Sciatic nerve (tissue), 2 donors: ENCODE results near the gene MYOM3. TPM values are rescaled to one million over a fixed set of nuclear protein-coding genes. Genes with fewer than 3 reads are reported as not detected.

Source experiments
- ATAC-seq: fragments of 200-7000 bp; cut with Tn5 transposase; one replicate; pipeline ENCODE4 v1.9.1; 2020; ENCODE audit warnings: mild to moderate bottlenecking, moderate library complexity
- DNase-seq: peaks from one replicate; pipeline ENCODE4 v3.0.0-alpha.2; 2020; ENCODE audit warnings: low spot score
- intact Hi-C: fragments of 100-400 bp; cut with DNase I; formaldehyde crosslinking; loops from one replicate; pipeline ENCODE4 v1.14.2; 2022
- total RNA-seq: library from RNA; stranded (reverse); fragmentation: NEBNext Ultra II Directional; extraction: Animal tissue kit (Norgen Biotek cat#: 25700); gene quantifications from one replicate; pipeline ENCODE4 v1.2.1, GENCODE V29; 2021
- donor health status: DM: no; HTN: no; CAD: no.
- donor health status: DM: no; HTN: no; CAD: no.

The MYOM3 gene
- total RNA-seq, 1 donor from 2014 or later = 0.62 TPM

GRCh38 chr1:24139841-24140425, 28.0 kb upstream of the MYOM3 start:
- no peak for DNase-seq
- intact Hi-C loops = no loop called here
- no peak for ATAC-seq

- intact Hi-C loops = no loop called here
- DNase-seq = no peak
- no peak for ATAC-seq
Measured at GRCh38 chr1:24139222-24139489, 27.2 kb upstream of the MYOM3 start.

GRCh38 chr1:24138476-24139221, 26.7 kb upstream of the MYOM3 start:
- intact Hi-C loops = no loop called here
- no peak for DNase-seq

GRCh38 chr1:24136956-24137539, 25.1 kb upstream of the MYOM3 start:
- ATAC-seq = no peak
- DNase-seq = no peak
- intact Hi-C loops = no loop called here

More at GRCh38 chr1:24138476-24139221, 26.7 kb upstream of the MYOM3 start:
- ATAC-seq = no peak

GRCh38 chr1:24134376-24134775, 22.4 kb upstream of the MYOM3 start:
- ATAC-seq = no peak

GRCh38 chr1:24133819-24134218, 21.9 kb upstream of the MYOM3 start:
- ATAC-seq (no peak), DNase-seq (no peak)
- intact Hi-C loops = no loop called here

More at GRCh38 chr1:24134376-24134775, 22.4 kb upstream of the MYOM3 start:
- intact Hi-C loops = no loop called here
- no peak for DNase-seq

GRCh38 chr1:24130385-24130784, 18.4 kb upstream of the MYOM3 start:
- ATAC-seq (no peak), DNase-seq (no peak)
- intact Hi-C loops = no loop called here

- DNase-seq (no peak), ATAC-seq (no peak)
- intact Hi-C loops = no loop called here
Measured at GRCh38 chr1:24127801-24128363, 15.9 kb upstream of the MYOM3 start.

- intact Hi-C loops = no loop called here
- no peak for DNase-seq
- no peak for ATAC-seq
Measured at GRCh38 chr1:24127134-24127800, 15.3 kb upstream of the MYOM3 start.

- DNase-seq (no peak), ATAC-seq (no peak)
- intact Hi-C loops = no loop called here
Measured at GRCh38 chr1:24126672-24127023, 14.7 kb upstream of the MYOM3 start.

- intact Hi-C loops = no loop called here
- DNase-seq = no peak
- ATAC-seq = no peak
Measured at GRCh38 chr1:24126018-24126671, 14.2 kb upstream of the MYOM3 start.

- intact Hi-C loops = no loop called here
- ATAC-seq (no peak), DNase-seq (no peak)
Measured at GRCh38 chr1:24125456-24125855, 13.5 kb upstream of the MYOM3 start.

- DNase-seq (no peak), ATAC-seq (no peak)
- intact Hi-C loops = no loop called here
Measured at GRCh38 chr1:24124980-24125379, 13.0 kb upstream of the MYOM3 start.

GRCh38 chr1:24123611-24124010, 11.7 kb upstream of the MYOM3 start:
- no peak for ATAC-seq
- no peak for DNase-seq
- intact Hi-C loops = no loop called here

GRCh38 chr1:24122776-24123175, 10.8 kb upstream of the MYOM3 start:
- DNase-seq = no peak
- no peak for ATAC-seq

GRCh38 chr1:24121406-24121805, 9.5 kb upstream of the MYOM3 start:
- no peak for ATAC-seq
- no peak for DNase-seq
- intact Hi-C loops = no loop called here

More at GRCh38 chr1:24122776-24123175, 10.8 kb upstream of the MYOM3 start:
- intact Hi-C loops = no loop called here

GRCh38 chr1:24120965-24121364, 9.0 kb upstream of the MYOM3 start:
- ATAC-seq (peak; percentile 14), DNase-seq (no peak)
- intact Hi-C loops = no loop called here

- peak; percentile 68 for ATAC-seq
- no peak for DNase-seq
- intact Hi-C loops = no loop called here
Measured at GRCh38 chr1:24119859-24120756, 8.2 kb upstream of the MYOM3 start.

- DNase-seq (no peak), ATAC-seq (no peak)
- intact Hi-C loops = no loop called here
Measured at GRCh38 chr1:24119489-24119858, 7.5 kb upstream of the MYOM3 start.
